GM18526 (cell line): Measurements from ENCODE around the gene RAB3A.
A peak's percentile ranks its signal among the peaks of the same experiment; 100 is the strongest.

ENCODE experiments used
- POLR2A ChIP-seq: IDR thresholded peaks from 3 replicates; pipeline ENCODE4 v1.6.1; 2011; ENCODE audit not compliant: insufficient read length; ENCODE audit errors: extremely low read depth

Gene RAB3A

GRCh38 chr19:18168673-18169381 is 35.0 kb downstream of the RAB3A start:
- no peak for TF ChIP-seq POLR2A

- no peak for TF ChIP-seq POLR2A
These were observed 35.7 kb downstream of the RAB3A start for GRCh38 chr19:18167975-18168645.

- TF ChIP-seq POLR2A, result no peak
These were observed 36.8 kb downstream of the RAB3A start for GRCh38 chr19:18167011-18167410.

DNA sequence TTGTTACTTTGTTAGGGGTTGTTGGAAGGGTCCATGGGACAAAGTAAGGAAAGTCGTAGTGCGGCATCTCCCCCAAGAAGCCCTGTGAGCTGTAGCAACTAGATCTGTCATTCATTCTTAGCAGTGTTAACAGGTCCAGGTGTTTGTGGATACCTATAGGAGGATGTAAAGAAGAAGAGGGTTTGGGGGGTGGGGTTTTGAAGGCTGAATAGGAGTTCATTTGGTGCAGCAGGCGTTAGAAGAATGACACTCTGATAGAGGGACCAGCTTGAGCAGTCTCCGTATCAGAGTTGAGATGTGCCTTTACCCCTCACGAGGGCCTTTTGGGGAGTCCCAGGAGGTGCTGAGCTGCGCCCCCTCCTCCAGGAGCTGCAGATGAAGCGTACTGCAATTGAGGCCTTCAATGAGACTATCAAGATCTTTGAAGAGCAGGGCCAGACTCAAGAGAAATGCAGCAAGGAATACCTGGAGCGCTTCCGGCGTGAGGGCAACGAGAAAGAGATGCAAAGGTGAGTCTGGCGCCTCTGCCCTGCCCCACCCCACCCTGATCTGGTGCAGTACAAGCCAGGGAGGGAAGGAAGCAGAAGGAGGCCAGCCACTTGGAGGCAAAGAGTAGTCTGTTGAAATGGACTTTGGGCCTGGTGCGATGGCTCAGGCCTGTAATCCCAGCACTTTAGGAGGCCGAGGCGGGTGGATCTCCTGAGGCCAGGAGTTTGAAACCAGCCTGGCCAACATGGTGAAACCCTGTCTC is 37.9 kb downstream of the RAB3A start:
- TF ChIP-seq POLR2A, result no peak

- TF ChIP-seq POLR2A, result no peak
These were observed 39.8 kb downstream of the RAB3A start for GRCh38 chr19:18164072-18164471.

GRCh38 chr19:18161636-18162002 is 42.2 kb downstream of the RAB3A start:
- no peak for TF ChIP-seq POLR2A

DNA sequence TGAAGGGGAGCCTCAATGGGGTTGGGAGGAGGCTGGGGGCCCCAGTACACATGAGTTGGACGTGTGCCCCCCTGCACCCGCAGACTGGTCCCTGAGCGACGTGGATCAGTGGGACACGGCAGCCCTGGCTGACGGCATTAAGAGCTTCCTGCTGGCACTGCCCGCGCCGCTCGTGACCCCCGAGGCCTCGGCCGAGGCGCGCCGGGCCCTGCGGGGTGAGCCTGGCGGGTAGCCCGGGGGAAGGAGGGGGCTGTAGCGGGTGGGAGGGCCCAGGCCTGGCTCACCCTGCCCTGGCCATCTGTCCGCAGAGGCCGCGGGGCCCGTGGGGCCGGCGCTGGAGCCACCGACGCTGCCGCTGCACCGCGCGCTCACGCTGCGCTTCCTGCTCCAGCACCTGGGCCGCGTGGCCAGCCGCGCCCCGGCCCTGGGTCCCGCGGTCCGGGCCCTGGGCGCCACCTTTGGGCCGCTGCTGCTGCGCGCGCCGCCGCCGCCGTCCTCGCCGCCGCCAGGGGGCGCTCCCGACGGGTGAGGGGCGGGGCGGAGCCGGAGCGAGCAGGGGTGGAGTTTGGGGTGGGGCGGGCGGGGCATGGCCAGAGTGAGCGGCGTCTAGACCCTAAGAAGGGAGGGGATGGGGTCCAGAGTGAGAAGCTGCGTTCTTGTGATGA is 42.7 kb downstream of the RAB3A start:
- TF ChIP-seq POLR2A, result peak; percentile 51

DNA sequence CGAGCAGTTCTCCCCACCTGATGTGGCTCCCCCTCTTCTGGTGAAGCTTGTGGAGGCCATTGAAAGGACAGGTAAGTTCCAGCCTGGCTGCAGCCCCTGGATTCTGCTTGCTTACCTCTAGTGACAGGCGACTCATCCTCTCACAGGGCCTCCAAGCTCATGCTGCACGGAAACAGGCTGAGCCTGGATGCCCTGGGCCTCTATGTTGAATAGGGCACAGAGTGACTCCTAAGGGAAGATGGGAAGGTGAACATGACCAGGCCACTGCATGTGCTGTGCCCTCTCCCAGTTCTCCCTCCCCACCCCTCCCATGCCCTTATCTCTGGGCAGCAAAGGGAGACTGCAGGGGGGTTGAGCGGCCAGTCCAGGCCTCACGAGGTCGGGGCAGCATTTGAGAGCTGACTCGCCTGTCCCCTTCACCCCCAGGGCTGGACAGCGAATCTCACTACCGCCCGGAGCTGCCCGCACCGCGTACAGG is 43.3 kb downstream of the RAB3A start:
- no peak for TF ChIP-seq POLR2A

DNA sequence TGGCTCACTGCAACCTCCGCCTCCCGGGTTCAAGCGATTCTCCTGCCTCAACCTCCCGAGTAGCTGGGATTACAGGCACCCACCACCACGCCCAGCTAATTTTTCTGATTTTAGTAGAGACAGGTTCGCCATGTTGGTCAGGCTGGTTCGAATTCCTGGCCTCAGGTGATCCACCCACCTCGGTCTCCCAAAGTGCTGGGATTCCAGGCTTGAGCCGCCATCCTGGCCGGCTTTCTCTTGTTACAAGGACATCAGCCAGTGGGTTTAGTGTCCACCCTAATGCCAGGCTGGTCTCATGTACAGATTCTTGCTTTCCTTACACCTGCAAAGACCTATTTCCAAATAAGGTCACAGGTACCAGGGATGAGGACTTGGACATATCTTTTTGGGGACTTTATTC is 44.0 kb downstream of the RAB3A start:
- no peak for TF ChIP-seq POLR2A

GRCh38 chr19:18158467-18158866 is 45.4 kb downstream of the RAB3A start:
- no peak for TF ChIP-seq POLR2A

- no peak for TF ChIP-seq POLR2A
These were observed 46.3 kb downstream of the RAB3A start for GRCh38 chr19:18157465-18158063.

GRCh38 chr19:18156841-18157464 is 46.9 kb downstream of the RAB3A start:
- TF ChIP-seq POLR2A, result no peak

DNA sequence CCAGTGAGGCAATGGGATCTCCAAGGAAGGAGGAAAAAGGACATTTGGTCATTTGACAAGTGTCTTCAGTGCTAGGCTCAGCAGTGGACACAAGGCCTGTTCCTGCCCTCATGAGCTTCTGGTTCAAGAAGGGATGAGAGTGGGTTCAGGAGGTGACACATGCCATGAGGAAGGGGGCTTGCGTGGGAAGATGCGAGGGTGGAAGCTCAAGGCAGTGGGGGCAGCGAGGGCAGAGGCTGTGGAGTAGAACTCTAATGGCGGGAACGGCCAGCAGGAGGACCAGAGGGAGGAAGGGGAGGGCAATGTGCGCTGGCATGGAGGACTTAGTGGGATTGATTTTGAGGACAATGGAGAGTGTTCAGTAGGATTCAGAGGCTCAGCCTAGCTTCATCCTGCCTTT is 47.6 kb downstream of the RAB3A start:
- no peak for TF ChIP-seq POLR2A
